Glutamatergic neuron (in vitro differentiated cells): Measurements from ENCODE around the gene SYNE1. TPM values are rescaled to one million over a fixed set of nuclear protein-coding genes. Genes with fewer than 3 reads are reported as not detected.
"Not testable (repeated sequence)": the region's sequence is repeated elsewhere in the genome, so short reads cannot be mapped to it uniquely, and the experiment has no call there.

Source experiments
- DNase-seq: peaks from one replicate; pipeline ENCODE4 v3.0.0; 2022
- H3K27ac Mint-ChIP-seq: one replicate; pipeline ENCODE4 v1.8.0; 2020; ENCODE audit warnings: mild to moderate bottlenecking, mixed read lengths, inconsistent platforms; ENCODE audit not compliant: unreplicated experiment
- H3K27me3 Mint-ChIP-seq: one replicate; pipeline ENCODE4 v1.8.0; 2020; ENCODE audit warnings: mild to moderate bottlenecking, moderate library complexity, mixed read lengths, inconsistent platforms; ENCODE audit not compliant: unreplicated experiment
- H3K36me3 Mint-ChIP-seq: one replicate; pipeline ENCODE4 v1.8.0; 2020; ENCODE audit warnings: mild to moderate bottlenecking, mixed read lengths, inconsistent platforms; ENCODE audit not compliant: unreplicated experiment
- H3K4me1 Mint-ChIP-seq: one replicate; pipeline ENCODE4 v1.8.0; 2020; ENCODE audit warnings: mild to moderate bottlenecking, low read depth, mixed read lengths, inconsistent platforms; ENCODE audit not compliant: unreplicated experiment
- H3K4me3 Mint-ChIP-seq: one replicate; pipeline ENCODE4 v1.8.0; 2020; ENCODE audit warnings: mild to moderate bottlenecking, mixed read lengths, inconsistent platforms; ENCODE audit not compliant: unreplicated experiment
- H3K9me3 Mint-ChIP-seq: one replicate; pipeline ENCODE4 v1.8.0; 2020; ENCODE audit warnings: mild to moderate bottlenecking, moderate library complexity, mixed read lengths, inconsistent platforms; ENCODE audit not compliant: unreplicated experiment
- CTCF ChIP-seq: fragments of 200-600 bp; sonication (generic); IDR thresholded peaks from one replicate; pipeline ENCODE4 v1.5.0; 2021; ENCODE audit not compliant: partially characterized antibody, unreplicated experiment
- total RNA-seq: library from RNA; stranded (reverse); fragmentation: NEBNext Ultra II Directional; extraction: Animal tissue kit (Norgen Biotek cat#: 25700); gene quantifications from one replicate; pipeline ENCODE4 v1.2.1, GENCODE V29; 2021; ENCODE audit not compliant: unreplicated experiment

Gene SYNE1
- total RNA-seq, 1 donor from 2014 or later: 23.4 TPM

- H3K27ac Mint-ChIP-seq: no peak overlapping the region
- H3K36me3 Mint-ChIP-seq: no peaks in the 10 kb centered on the region
- H3K4me3 Mint-ChIP-seq: no peak overlapping the region
- peaks cover 2% of the 10 kb centered on the region for H3K27me3 Mint-ChIP-seq
- TF ChIP-seq CTCF: no peak
- peaks cover 2% of the 10 kb centered on the region for H3K9me3 Mint-ChIP-seq
- no peaks in the 10 kb centered on the region for H3K4me1 Mint-ChIP-seq
- DNase-seq: no peak
Observed at GRCh38 chr6:152087096-152087495, 550.1 kb downstream of the SYNE1 start.

GRCh38 chr6:152086223-152086873 lies 550.8 kb downstream of the SYNE1 start:
- H3K4me1 Mint-ChIP-seq: no peaks in the 10 kb centered on the region
- H3K4me3 Mint-ChIP-seq: no peak overlapping the region
- peaks cover 2% of the 10 kb centered on the region for H3K9me3 Mint-ChIP-seq
- DNase-seq: no peak
- no peaks in the 10 kb centered on the region for H3K36me3 Mint-ChIP-seq
- H3K27ac Mint-ChIP-seq: no peak overlapping the region
- peaks cover 2% of the 10 kb centered on the region for H3K27me3 Mint-ChIP-seq
- TF ChIP-seq CTCF: no peak

GRCh38 chr6:152085451-152085921 lies 551.7 kb downstream of the SYNE1 start:
- H3K4me1 Mint-ChIP-seq: no peaks in the 10 kb centered on the region
- no peaks in the 10 kb centered on the region for H3K36me3 Mint-ChIP-seq
- H3K27me3 Mint-ChIP-seq: peaks cover 6% of the 10 kb centered on the region
- H3K27ac Mint-ChIP-seq: no peak overlapping the region
- H3K9me3 Mint-ChIP-seq: peaks cover 2% of the 10 kb centered on the region
- no peak overlapping the region for H3K4me3 Mint-ChIP-seq
- no peak for DNase-seq
- TF ChIP-seq CTCF: no peak

- H3K27me3 Mint-ChIP-seq: peaks cover 4% of the 10 kb centered on the region
- H3K27ac Mint-ChIP-seq: no peak overlapping the region
- H3K36me3 Mint-ChIP-seq: no peaks in the 10 kb centered on the region
- H3K4me3 Mint-ChIP-seq: no peak overlapping the region
- DNase-seq: no peak
- no peaks in the 10 kb centered on the region for H3K4me1 Mint-ChIP-seq
- H3K9me3 Mint-ChIP-seq: no peaks in the 10 kb centered on the region
- no peak for TF ChIP-seq CTCF
Observed at GRCh38 chr6:152078804-152079203, 558.4 kb downstream of the SYNE1 start.

GRCh38 chr6:152078001-152078400 lies 559.2 kb downstream of the SYNE1 start:
- Mint-ChIP-seq H3K27me3 (peaks cover 4% of the 10 kb centered on the region), H3K36me3 (no peaks in the 10 kb centered on the region), H3K4me1 (no peaks in the 10 kb centered on the region), H3K27ac (no peak overlapping the region), H3K4me3 (no peak overlapping the region), H3K9me3 (no peaks in the 10 kb centered on the region)
- no peak for DNase-seq
- no peak for TF ChIP-seq CTCF

- not testable (repeated sequence) for H3K36me3 Mint-ChIP-seq, H3K4me3 Mint-ChIP-seq, DNase-seq, H3K9me3 Mint-ChIP-seq, H3K27ac Mint-ChIP-seq, H3K27me3 Mint-ChIP-seq, H3K4me1 Mint-ChIP-seq
Observed at GRCh38 chr6:152076242-152076641, 560.9 kb downstream of the SYNE1 start.
